ENCODE results near the gene CORO2B. TPM values are rescaled to one million over a fixed set of nuclear protein-coding genes. Genes with fewer than 3 reads are reported as not detected.

The CORO2B gene
- total RNA-seq, 1 donor from 2014 or later = 28.0 TPM

Other genes starting within 250 kb of the CORO2B start
- 1.5 TPM for gene ITGA11, start 146.8 kb upstream of the CORO2B start, total RNA-seq
- 85.8 TPM for gene ANP32A, start 241.9 kb downstream of the CORO2B start, total RNA-seq